Endothelial cell of umbilical vein (primary cell): ENCODE results near the gene MRPL17. TPM values are rescaled to one million over a fixed set of nuclear protein-coding genes. Genes with fewer than 3 reads are reported as not detected.

ENCODE experiments used
- BruUV-seq: library from RNA; stranded (reverse); fragments of 400-500 nt; replicated peaks from 2 replicates; lab custom pipeline; 2021; lab: Mats Ljungman, UMichigan
- CTCF ChIA-PET: fragments of 300-600, 350-600 bp; sonication (Branson Sonifier 250); formaldehyde crosslinking; loops from one replicate; lab custom pipeline; 2021; ENCODE audit warnings: antibody characterized with exemption, inconsistent platforms; lab: Charles Lee
- POLR2A ChIA-PET: fragments of 300-600, 350-600 bp; sonication (Branson Sonifier 250); formaldehyde crosslinking; loops from one replicate; lab custom pipeline; 2021; ENCODE audit warnings: antibody characterized with exemption, inconsistent platforms; lab: Charles Lee
- DNase-seq: peaks from one replicate; pipeline ENCODE4 v3.0.0-alpha.2; 2011; ENCODE audit warnings: low read depth, low spot score
- FAIRE-seq: peaks from 2 replicates; lab custom pipeline; 2011; peaks lifted over from hg19 to GRCh38; lab: Jason Lieb, UNC
- H2AFZ ChIP-seq: 2 replicates; pipeline ENCODE4 v1.6.0; 2012; ENCODE audit warnings: low read depth, low read length, control low read depth, inconsistent platforms
- H3K27ac ChIP-seq: 2 replicates; pipeline ENCODE4 v1.5.1; 2011; ENCODE audit warnings: low read depth, mild to moderate bottlenecking, control low read depth, low read length, moderate library complexity; ENCODE audit not compliant: insufficient read depth
- H3K27me3 ChIP-seq, 2 experiments: 2 replicates each; pipeline versions ENCODE4 v1.6.0 to v1.6.1; 2011; ENCODE audit warnings: low read length in 2 of 2, mixed read lengths in 1 of 2; ENCODE audit not compliant: control insufficient read depth in 2 of 2, insufficient read depth in 2 of 2
- H3K36me3 ChIP-seq, 2 experiments: 2 replicates in 1 of 2; 3 replicates in 1 of 2; pipeline ENCODE4 v1.5.1; 2011; ENCODE audit warnings: low read length in 2 of 2, mild to moderate bottlenecking in 1 of 2, moderate library complexity in 1 of 2; ENCODE audit not compliant: control insufficient read depth in 2 of 2, insufficient read depth in 2 of 2; ENCODE audit errors: extremely low read depth in 1 of 2
- H3K4me1 ChIP-seq: 3 replicates; pipeline ENCODE4 v1.5.1; 2011; ENCODE audit warnings: mild to moderate bottlenecking, low read length; ENCODE audit not compliant: control insufficient read depth, insufficient read depth; ENCODE audit errors: extremely low read depth
- H3K4me2 ChIP-seq: 2 replicates; pipeline ENCODE4 v1.6.1; 2011; ENCODE audit warnings: low read length, control low read depth, mixed read lengths; ENCODE audit not compliant: insufficient read depth
- H3K4me3 ChIP-seq, 3 experiments: fragments of 200-600 bp in 1 of 3; sonication (generic), shearing (Covaris generic) in 1 of 3; replicated peaks in 1 of 3; 2 replicates each; pipeline ENCODE4 v1.5.1; 2011 to 2016; ENCODE audit warnings: control low read depth in 3 of 3, low read length in 3 of 3, mild to moderate bottlenecking in 2 of 3, inconsistent platforms in 1 of 3, low read depth in 1 of 3, moderate library complexity in 1 of 3; ENCODE audit not compliant: insufficient read depth in 1 of 3
- H3K79me2 ChIP-seq: 2 replicates; pipeline ENCODE4 v1.6.0; 2012; ENCODE audit warnings: low read length, inconsistent platforms; ENCODE audit not compliant: control insufficient read depth, insufficient read depth
- H3K9ac ChIP-seq: replicated peaks from 2 replicates; pipeline ENCODE3; 2011; ENCODE audit warnings: low read length, control low read depth; ENCODE audit not compliant: insufficient read depth; ENCODE audit errors: extremely low read depth
- H3K9me1 ChIP-seq: replicated peaks from 3 replicates; pipeline ENCODE4 v1.6.0; 2011; ENCODE audit warnings: mild to moderate bottlenecking, low read length; ENCODE audit not compliant: control insufficient read depth, insufficient read depth; ENCODE audit errors: extremely low read depth
- H3K9me3 ChIP-seq: replicated peaks from 2 replicates; pipeline ENCODE4 v1.5.1; 2012; ENCODE audit warnings: low read length, inconsistent platforms; ENCODE audit not compliant: control insufficient read depth, insufficient read depth
- H4K20me1 ChIP-seq: replicated peaks from 2 replicates; pipeline ENCODE3; 2011; ENCODE audit warnings: mild to moderate bottlenecking, low read length; ENCODE audit not compliant: control insufficient read depth, insufficient read depth; ENCODE audit errors: extremely low read depth
- EZH2 ChIP-seq: IDR thresholded peaks from 2 replicates; pipeline ENCODE4 v1.6.1; 2012; ENCODE audit warnings: borderline replicate concordance, low read depth, mild to moderate bottlenecking, moderate library complexity, low read length, inconsistent platforms; ENCODE audit not compliant: severe bottlenecking
- FOS ChIP-seq: IDR thresholded peaks from 2 replicates; pipeline ENCODE4 v1.6.1; 2011; ENCODE audit warnings: mild to moderate bottlenecking, low read length, moderate library complexity, borderline replicate concordance; ENCODE audit not compliant: insufficient read depth
- GATA2 ChIP-seq: IDR thresholded peaks from 2 replicates; pipeline ENCODE4 v1.7.0; 2011; ENCODE audit warnings: low read depth, mild to moderate bottlenecking, moderate library complexity, mixed read lengths, low read length; ENCODE audit not compliant: insufficient read length, insufficient read depth
- JUN ChIP-seq: IDR thresholded peaks from 2 replicates; pipeline ENCODE4 v1.6.1; 2011; ENCODE audit warnings: borderline replicate concordance, low read depth; ENCODE audit not compliant: insufficient read length, insufficient read depth
- MYC ChIP-seq: IDR thresholded peaks from one replicate; pipeline ENCODE4 v1.6.1; 2011; ENCODE audit warnings: mild to moderate bottlenecking, low read depth, low read length
- POLR2A ChIP-seq: IDR thresholded peaks from 2 replicates; pipeline ENCODE4 v1.6.1; 2012; ENCODE audit warnings: low read depth, mild to moderate bottlenecking, control low read depth, low read length
- POLR2AphosphoS5 ChIP-seq: IDR thresholded peaks from 2 replicates; pipeline ENCODE4 v1.6.1; 2012; ENCODE audit warnings: low read depth, mild to moderate bottlenecking, control low read depth, low read length, moderate library complexity; ENCODE audit not compliant: insufficient read depth
- dilution Hi-C: fragments of 300-500 bp; cut with MboI; formaldehyde crosslinking; loops from one replicate; pipeline ENCODE4 v1.15.0; 2019; ENCODE audit warnings: low sequenced_read_pairs; ENCODE audit not compliant: extremely low pct_ligation_motif_present
- intact Hi-C: fragments of 100-400 bp; cut with micrococcal nuclease; formaldehyde crosslinking; loops from one replicate; pipeline ENCODE4 v1.10.0; 2022
- polyA plus RNA-seq, 4 experiments: library from polyadenylated mRNA; depleted of rRNA in 3 of 4; stranded (reverse) in 3 of 4; unstranded in 1 of 4; fragments of >200 nt; gene quantifications; 2 replicates each; pipeline versions ENCODE4 v1.2.1 to v1.2.3, GENCODE V29; 2011 to 2012; ENCODE audit warnings: missing spikeins in 1 of 4
- total RNA-seq: library from RNA; stranded (reverse); gene quantifications from 2 replicates; pipeline ENCODE4 v1.2.3, GENCODE V29; 2021
- TF ChIP-seq, protein P1 (sequence below): IDR thresholded peaks from 2 replicates; pipeline ENCODE4 v1.6.1; 2011; ENCODE audit not compliant: insufficient read depth, insufficient read length
- TF ChIP-seq, protein P2 (sequence below), 2 donors: IDR thresholded peaks; 1 replicate in 1 of 2; 2 replicates in 1 of 2; pipeline ENCODE4 v1.5.1; 2011; ENCODE audit warnings: low read length in 2 of 2, mild to moderate bottlenecking in 2 of 2, moderate library complexity in 2 of 2, control low read depth in 1 of 2, inconsistent platforms in 1 of 2, low read depth in 1 of 2; ENCODE audit not compliant: insufficient read depth in 1 of 2; ENCODE audit errors: extremely low read depth in 1 of 2

MRPL17 gene
- total and polyA plus RNA-seq, 2 donors (not counting 3 experiments of a cell fraction or from before 2014, with no cell fraction given), result 67.6 to 87.2 TPM

- H3K27me3 ChIP-seq, result no peaks in the 10 kb centered on the region
- no peak overlapping the region for H3K4me3 ChIP-seq
- peaks cover 31% of the 10 kb centered on the region for H3K4me1 ChIP-seq
- no peak for TF ChIP-seq MYC
- no peak for TF ChIP-seq JUN
- no peak for TF ChIP-seq FOS
- TF ChIP-seq GATA2, result no peak
- TF ChIP-seq EZH2, result no peak
- TF ChIP-seq, protein P1, sequence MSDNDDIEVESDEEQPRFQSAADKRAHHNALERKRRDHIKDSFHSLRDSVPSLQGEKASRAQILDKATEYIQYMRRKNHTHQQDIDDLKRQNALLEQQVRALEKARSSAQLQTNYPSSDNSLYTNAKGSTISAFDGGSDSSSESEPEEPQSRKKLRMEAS, result no peak
- TF ChIP-seq POLR2AphosphoS5, result no peak
- TF ChIP-seq, protein P2, sequence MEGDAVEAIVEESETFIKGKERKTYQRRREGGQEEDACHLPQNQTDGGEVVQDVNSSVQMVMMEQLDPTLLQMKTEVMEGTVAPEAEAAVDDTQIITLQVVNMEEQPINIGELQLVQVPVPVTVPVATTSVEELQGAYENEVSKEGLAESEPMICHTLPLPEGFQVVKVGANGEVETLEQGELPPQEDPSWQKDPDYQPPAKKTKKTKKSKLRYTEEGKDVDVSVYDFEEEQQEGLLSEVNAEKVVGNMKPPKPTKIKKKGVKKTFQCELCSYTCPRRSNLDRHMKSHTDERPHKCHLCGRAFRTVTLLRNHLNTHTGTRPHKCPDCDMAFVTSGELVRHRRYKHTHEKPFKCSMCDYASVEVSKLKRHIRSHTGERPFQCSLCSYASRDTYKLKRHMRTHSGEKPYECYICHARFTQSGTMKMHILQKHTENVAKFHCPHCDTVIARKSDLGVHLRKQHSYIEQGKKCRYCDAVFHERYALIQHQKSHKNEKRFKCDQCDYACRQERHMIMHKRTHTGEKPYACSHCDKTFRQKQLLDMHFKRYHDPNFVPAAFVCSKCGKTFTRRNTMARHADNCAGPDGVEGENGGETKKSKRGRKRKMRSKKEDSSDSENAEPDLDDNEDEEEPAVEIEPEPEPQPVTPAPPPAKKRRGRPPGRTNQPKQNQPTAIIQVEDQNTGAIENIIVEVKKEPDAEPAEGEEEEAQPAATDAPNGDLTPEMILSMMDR (IDR thresholded peaks at IDR 0.05; ENCODE audit: extremely low read depth in 1 of 2, insufficient read depth in 1 of 2, low read depth in 1 of 2, low read length in 2 of 2), result no peak
- no peak for TF ChIP-seq POLR2A
- ChIA-PET CTCF (interaction anchor here (0.8 to 1.2 kb wide), 4 partner anchors 9 to 163 kb away, joined by 3 to 5 read pairs (median 4); no protein-coding TSS in a partner anchor), POLR2A (interaction anchor here (1.1 kb wide), 1 partner anchor 11 kb away, joined by 3 read pairs; the partner anchor contains the start of gene MRPL17)
- FAIRE-seq (no peak), DNase-seq (peak; percentile 46)
- intact Hi-C loops, result no loop called here
- H3K9me1 ChIP-seq, result no peaks in the 10 kb centered on the region
- H3K27ac ChIP-seq, result peak overlapping the region; percentile 88
- no peaks in the 10 kb centered on the region for H3K9me3 ChIP-seq
- no peaks in the 10 kb centered on the region for H3K79me2 ChIP-seq
- H4K20me1 ChIP-seq, result no peaks in the 10 kb centered on the region
- H3K36me3 ChIP-seq, result no peaks in the 10 kb centered on the region
- H2AFZ ChIP-seq, result no peak overlapping the region
- BruUV-seq, result no TSS peak
- H3K9ac ChIP-seq, result no peak overlapping the region
- dilution Hi-C loops, result no loop called here
- peak overlapping the region; percentile 86 for H3K4me2 ChIP-seq
Measured at GRCh38 chr11:6694229-6694535, 11.0 kb upstream of the MRPL17 start.
